Measurements from ENCODE around the gene ATP1A1. TPM values are rescaled to one million over a fixed set of nuclear protein-coding genes. Genes with fewer than 3 reads are reported as not detected.

The ATP1A1 gene
- 156 TPM for polyA plus RNA-seq (2013, experiment 1 of 2; ENCODE audit: insufficient read length)
- 153 TPM for polyA plus RNA-seq (2013, experiment 2 of 2; ENCODE audit: insufficient read length)

DNA sequence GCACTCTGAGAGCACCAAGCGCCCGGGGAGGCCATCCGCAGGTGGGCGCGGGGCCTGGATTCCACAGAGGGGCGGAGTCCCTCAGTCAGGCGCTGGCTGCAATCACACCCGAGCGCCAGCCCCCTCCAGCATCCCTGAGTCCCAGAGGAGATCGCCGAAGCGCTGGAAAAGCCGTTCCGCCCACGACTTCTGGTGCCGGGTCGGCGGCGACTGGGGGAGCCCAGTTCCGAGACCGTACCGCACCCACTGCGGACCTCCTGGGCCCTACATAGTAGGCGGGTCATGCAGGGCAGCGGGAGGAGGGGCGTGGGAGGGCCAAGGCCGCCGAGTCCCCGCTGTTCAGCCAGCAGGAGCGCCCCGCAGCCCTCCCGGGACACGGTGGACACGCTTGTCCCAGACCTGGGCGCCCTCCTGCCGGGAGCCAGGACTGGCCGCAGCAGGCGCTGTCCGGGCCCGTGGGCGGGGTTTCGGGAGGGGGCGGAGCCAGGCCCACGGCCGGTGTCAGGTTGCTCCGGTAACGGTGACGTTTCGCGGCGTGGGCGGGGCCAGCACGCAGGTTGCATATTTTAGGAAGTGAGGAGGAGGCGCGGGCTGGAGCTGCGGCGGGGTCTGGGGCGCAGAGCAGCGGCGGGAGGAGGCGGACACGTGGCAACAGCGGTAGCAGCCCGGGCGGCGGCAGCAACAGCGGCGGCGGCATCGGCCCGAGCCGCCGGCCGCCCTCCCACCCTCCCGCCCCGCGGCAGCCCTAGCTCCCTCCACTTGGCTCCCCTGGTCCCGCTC, at the start of gene ATP1A1:
ATP1A1 (plus strand) TSS at position 594 of the 780 bp plus-strand sequence. CDS start 268 bp downstream, outside the sequence.
- peak; percentile 89 for DNase-seq

- no peak for DNase-seq
Observed at GRCh38 chr1:116323491-116323890, 49.6 kb upstream of the ATP1A1 start.

- DNase-seq, result no peak
Observed at GRCh38 chr1:116324411-116324810, 48.6 kb upstream of the ATP1A1 start.

DNA sequence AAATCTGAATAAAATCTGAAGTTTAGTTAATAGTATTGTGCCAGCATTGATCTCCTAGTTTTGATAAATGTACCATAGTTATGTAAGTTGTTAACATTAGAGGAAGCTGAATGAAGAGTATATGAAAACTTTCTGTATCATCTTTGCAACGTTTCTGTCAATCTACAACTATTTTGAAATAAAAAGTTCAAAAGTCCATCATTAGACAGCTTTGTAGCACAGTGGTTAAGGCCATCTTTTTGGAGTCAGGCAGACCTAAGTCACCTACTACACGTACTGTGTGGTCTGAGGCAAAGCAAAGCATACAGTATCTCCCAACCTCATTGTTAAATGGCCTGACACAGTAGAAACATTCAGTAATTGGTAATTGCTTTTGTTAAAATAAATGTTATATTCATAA, 47.9 kb upstream of the ATP1A1 start:
- no peak for DNase-seq

GRCh38 chr1:116325922-116326321, 47.1 kb upstream of the ATP1A1 start:
- no peak for DNase-seq

DNA sequence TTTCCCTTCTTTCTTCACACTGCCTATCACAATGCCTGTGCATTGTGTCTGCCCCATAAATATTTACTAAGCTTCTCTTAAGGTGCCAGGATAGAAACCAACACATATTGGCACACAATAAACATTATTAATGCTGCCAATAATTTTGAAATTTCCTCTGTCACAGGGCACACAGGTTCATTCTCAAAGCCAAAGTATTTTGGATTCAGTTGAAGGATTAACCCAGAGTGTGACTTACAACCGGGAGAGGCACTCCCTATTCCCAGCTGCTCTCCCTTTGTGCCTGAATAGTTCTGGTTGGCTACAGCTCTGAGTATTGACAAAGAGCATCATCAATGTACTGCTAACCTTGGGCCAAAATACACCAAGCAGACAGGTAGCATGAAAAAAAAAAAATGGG, 46.6 kb upstream of the ATP1A1 start:
- no peak for DNase-seq

DNA sequence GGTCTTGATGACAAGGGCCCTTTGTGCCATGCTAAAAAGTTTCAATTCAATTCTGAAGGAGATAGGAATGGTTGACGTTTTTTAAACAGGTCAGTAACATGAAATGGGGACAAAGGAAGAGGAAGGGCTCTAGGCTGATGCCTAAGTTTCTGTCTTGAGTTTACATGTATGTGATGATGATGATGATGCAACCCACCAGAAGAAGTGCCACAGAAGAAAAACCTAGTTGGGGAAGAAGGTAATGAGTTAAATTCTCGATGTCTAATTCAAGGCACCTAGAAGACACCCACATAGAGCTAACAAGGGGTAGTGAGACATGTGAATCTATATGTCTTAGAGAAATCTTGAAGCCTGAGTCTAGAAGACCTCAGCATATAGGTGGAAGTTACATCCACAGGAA, 44.4 kb upstream of the ATP1A1 start:
- DNase-seq, result no peak

DNA sequence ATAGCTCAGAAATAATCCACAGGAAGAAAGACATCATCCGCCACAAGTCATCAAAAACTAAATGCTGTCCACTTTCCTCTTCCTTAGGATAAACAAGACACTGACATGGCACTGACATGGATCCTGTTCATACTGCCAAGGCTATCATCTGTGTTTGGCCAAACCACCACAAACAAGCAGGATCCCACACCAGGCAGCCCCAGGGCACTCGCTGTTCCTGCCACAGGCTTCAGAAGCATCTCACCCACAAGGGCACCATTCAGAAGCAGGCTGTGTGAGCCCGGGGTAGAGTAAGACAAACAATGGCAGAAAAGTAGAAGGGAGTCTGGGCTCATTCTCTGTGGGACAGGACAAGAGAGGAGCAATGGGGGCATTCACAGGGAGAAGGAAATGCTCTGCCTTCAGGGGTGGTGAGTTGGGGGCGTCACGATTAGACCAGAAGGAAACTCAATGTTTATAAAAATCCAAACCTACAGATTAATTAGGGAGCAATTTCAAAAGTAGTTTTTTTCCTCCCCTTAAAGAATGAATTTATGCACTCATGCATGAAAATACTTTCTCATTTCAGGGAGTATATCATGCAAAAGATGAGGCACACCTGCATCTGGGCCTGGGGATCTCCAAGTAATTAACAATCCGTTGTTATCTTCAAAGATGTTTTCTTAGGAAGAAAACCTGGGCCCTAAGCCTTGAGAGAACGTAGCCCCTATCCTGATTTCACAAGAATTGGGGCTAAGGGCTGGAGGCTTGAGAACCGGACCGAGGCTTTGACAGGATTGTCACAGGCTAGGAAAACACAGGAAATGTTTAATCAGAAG, 43.3 kb upstream of the ATP1A1 start:
- DNase-seq, result no peak

- DNase-seq, result no peak
Observed at GRCh38 chr1:116330342-116330652, 42.7 kb upstream of the ATP1A1 start.

DNA sequence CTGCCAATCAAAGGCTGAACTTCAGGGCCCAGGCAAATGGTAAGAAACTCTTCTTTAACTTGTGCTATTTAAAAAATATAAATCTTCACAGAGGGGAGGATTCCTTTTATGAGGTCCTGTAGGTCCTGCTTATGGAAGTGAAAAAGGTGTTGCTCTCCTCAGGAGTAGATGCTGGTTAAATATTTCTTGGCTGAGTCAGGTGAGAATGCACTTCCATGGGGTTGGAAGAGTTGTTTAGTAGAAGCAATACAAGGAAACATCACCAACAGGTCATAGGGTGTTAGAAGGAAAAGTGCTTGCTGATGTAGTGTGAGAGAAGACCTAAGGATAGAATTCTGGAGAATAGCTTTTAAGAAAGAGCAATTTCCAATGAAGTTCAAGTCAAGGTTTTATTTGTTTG, 42.2 kb upstream of the ATP1A1 start:
- no peak for DNase-seq

DNA sequence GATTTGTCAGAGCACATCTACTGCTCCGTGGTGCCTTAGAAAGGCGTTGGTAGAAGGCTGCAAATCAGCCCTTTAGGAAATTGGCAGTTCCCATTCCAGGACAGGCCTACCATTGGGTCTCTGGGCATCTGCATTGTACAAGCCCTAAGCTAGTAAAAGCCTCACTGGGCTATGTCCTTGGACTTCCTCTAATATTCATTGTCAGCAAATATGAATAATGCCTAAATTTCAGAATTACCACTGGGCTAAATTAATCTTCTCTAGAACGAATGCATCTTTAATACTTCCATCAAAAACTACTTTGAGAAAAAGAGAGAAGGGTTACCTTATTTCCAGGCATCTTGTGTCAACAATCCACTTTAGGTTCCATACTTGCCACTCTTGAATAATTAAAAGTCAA, 41.5 kb upstream of the ATP1A1 start:
- DNase-seq, result no peak

DNA sequence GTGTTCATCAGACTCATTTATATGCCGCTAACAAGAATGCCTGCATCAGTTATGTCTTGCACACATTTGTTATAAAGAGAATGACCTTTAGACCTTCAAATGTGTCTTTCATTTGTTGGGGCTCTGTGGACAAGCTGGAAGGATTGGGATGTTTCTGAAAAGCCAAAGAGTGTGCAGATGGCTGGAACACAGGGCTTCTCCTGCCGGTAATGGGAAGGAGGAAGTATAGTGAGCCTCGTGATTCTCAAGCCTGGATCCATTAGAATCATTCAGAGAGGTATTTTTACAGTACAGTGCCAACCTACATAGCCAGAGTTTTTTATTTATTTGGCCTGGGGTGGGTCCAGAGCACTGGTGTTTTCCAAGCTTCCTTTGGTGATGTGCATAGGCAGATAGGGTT, 40.6 kb upstream of the ATP1A1 start:
- no peak for DNase-seq

- no peak for DNase-seq
Observed at GRCh38 chr1:116333171-116334014, 39.7 kb upstream of the ATP1A1 start.

DNA sequence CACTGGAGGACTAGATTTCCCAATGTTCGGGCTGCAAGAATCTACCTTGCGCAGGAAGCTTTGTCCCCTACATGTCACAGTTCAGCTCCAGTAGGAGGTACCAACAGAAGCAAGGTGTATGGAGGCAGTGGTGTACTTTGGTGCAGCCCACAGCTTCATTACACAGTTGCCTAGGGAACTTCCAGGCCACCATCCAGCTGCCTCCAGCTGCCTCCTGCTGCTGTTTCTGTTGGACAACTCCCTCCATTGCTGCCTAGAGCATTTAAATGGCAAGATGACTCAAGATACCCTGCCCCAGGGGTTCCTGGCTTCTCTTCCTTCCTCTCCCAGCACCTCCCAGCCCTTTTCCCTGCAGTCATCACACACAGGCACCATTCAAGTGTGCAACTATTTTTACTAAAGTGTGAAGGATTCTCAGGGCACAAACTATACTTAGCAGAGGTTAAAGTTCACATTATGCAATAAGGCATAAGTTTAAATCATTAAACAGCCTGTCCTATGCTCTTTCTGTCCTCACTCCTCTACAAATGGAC, 39.0 kb upstream of the ATP1A1 start:
- no peak for DNase-seq

GRCh38 chr1:116334868-116335635, 38.0 kb upstream of the ATP1A1 start:
- DNase-seq, result peak; percentile 16

DNA sequence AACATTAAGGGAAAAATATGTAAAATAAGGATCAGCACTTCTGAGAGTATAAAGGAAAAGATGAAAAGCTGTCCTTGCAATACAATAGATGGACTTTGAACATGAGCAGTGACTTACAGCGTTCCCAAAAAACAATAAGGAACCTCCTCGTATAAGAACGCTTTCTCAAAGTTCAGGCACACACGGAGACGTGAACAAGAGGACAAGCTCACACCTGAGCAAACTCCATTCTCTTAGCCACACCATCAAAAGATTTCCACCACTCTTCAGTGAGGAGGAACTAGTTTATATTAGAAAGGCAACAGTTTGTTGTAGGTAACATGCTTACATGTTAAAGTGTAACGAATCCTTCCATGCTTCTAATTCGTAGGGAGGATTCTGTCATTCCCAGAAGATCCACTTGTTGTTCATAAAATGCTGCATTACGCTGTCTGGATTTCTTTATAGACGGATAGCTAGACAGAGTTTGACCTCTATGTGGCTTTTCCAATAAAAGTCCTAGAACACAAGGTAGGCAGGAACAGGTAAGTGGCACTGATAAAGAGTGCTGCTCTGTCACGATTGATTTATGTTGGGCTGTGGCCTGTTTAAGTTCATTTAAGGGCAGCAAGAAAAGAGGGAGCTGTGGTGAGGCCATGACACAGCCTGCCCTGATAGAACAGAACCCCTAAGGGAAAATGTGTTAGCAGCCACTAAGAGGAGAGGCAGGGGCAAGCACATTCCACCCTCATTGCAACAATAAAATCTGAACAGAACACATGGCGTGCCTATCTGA, 37.0 kb upstream of the ATP1A1 start:
- no peak for DNase-seq

DNA sequence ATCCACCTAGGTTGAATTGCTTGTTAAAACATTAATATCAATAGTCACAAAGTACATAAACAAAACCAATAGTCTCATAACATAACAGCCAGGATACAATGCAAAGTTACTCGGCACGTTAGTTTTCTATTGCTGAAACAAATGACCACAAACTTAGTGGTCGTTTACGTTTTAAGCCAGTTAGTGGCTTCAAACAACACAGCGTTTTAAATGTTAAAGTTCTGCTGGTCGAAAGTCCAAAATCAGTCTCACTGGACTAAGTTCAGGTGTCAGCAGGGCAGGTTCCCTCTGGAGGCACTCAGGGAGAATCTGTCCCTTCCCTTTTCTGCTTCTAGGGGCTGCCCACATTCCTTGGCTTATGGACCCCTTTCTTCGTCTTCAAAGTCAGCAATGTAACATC, 35.6 kb upstream of the ATP1A1 start:
- DNase-seq, result no peak

DNA sequence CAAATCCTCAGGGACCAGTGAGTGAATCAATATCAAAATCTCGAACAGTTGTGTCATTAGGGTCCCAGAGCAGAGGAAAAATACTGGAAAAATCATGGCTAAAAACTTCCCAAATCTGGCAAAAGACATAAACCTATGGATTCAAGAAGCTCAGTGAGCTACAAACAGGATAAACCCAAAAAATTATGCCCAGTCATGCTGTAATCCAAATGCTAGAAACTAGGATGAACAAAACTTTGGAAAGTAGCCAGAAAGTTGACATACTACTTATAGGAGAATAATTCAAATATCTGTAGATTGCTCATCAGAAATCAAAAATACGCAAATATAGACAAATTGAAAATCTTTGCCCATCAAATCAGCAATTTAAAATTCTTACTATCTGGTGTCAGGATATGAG, 34.6 kb upstream of the ATP1A1 start:
- DNase-seq, result no peak

- DNase-seq, result no peak
Observed at GRCh38 chr1:116340506-116341231, 32.4 kb upstream of the ATP1A1 start.

- DNase-seq, result no peak
Observed at GRCh38 chr1:116343019-116343418, 30.0 kb upstream of the ATP1A1 start.
